Left hindlimb (tissue), 1 donor: ENCODE results near the gene KRT13.
"Not testable (repeated sequence)": the region's sequence is repeated elsewhere in the genome, so short reads cannot be mapped to it uniquely, and the experiment has no call there.

ENCODE experiments used
- DNase-seq: peaks from one replicate; pipeline ENCODE4 v3.0.0-alpha.2; 2018

Gene KRT13

DNA sequence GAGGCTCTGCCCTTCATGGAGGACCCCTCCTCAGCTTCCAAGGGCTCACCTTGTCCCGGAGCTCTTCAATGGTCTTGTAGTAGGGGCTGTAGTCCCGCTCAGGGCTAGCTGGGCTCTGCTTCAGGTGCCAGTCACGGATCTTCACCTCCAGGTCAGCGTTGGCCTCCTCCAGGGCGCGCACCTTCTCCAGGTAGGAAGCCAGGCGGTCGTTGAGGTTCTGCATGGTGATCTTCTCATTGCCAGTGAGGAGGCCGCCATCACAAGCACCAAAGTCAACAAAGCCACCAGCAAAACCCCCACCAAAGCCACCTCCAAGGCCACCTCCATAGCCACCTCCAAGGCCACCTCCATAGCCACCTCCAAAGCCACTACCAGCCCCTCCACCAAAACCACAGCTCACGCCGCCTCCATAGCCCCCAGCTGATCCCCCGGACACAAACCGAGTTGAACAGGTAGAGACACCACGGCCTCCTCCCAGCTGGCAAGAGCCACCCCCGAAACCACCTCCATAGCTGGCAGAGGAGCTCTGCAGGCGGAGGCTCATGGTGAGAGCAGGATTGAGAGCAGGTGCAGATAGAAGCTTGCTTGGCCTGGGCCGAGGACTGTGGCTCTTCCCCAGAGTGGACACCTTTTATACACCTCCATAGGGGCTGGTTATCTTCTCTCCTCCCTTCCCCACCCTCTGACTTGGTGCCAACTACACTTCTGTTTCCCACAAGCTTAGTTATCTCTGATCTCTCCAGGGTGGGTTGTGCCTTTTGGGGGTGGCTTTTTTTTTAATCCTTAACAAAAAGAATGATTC is at the start of gene KRT13:
KRT13 (minus strand) TSS at position 606 of the 802 bp plus-strand sequence; CDS start at position 544, 62 bp downstream.
- no peak for DNase-seq

DNA sequence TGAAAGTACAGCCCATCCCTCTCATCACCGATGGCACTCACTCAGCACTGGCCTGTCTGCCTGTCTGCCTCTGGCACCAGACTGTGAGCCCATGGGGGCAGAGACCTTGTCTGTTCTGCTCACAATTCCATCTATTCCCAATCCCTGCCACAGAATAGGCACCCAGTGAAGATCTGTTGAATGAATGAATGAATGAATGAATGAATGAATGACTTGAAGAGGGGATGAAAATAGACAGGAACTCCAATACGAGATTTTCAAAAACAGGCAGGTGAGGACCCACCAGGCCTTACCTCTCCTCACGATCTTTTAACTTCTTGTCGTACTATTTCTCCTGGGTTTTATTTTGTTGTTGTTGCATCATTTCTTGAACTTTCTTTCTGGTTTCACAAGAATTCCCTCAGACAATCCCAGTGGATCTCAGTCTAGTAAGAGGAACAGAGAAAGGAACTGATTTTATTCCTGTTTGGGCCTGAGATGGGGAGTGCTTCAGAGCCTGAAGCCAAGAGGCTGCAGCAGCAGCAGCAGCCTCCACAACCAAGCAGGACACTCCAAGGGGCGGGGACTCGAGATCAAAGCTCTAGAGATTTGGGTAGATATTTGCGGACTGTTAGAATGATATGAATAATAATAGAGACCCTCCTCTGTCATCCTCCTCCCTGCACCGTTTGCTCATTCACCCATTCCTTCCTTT is 48.7 kb upstream of the KRT13 start:
- no peak for DNase-seq

DNA sequence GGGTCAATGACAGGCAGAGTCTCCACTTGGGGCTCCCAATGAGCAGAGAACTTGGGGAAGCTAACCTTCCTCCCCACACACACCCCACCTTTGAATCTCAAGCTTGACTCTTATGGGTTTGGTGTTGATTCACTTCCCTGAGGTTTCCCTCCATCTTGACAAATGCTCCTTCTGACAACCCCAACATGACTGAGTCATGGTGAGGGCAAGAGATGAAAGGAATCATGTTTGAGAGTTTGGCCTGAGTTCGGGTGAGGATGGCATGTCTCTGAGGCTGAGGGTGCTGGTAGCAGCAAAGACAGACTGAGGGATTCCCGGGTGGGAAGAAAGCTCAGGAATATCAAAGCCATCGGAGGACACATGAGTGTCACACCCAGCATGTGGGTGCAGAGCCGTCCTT is 47.8 kb upstream of the KRT13 start:
- DNase-seq, result no peak

DNA sequence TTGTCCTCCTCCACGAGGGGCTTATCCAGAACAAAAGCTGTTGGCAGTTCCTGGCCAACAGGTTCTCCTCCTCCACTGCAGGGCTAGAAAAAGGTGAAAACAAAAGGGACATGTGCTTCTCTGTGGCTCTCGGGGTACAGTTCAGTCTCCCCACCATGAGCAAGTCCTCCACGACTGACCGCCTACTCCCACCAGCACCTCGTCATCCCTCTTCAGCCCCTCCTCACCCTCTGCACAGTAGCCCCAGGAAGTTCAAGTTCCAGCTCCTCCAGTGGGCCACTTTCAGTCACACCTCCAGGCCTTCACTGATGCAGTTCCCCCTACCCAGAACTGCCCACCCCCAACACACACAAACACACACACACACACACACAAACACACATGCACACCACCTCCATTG is 47.0 kb upstream of the KRT13 start:
- DNase-seq, result no peak

DNA sequence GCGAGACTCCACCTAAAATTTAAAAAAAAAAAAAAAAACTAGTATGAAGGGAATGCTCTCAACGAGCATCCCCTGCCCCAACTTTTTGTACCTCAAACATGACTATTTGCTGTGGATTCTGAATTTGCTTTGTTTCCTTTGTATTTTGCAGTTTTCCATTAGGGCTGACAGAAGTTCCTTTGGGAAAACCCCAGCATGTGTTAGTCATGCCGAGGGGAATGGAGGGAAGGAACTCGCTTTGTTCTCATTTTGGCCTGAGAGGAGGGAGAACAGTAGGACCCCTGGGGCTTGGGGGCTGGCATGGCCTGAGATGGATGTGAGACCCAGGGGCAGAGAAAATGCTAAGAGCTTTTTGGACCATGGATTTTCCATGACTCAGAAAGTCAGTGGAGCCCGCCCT is 46.0 kb upstream of the KRT13 start:
- no peak for DNase-seq

DNA sequence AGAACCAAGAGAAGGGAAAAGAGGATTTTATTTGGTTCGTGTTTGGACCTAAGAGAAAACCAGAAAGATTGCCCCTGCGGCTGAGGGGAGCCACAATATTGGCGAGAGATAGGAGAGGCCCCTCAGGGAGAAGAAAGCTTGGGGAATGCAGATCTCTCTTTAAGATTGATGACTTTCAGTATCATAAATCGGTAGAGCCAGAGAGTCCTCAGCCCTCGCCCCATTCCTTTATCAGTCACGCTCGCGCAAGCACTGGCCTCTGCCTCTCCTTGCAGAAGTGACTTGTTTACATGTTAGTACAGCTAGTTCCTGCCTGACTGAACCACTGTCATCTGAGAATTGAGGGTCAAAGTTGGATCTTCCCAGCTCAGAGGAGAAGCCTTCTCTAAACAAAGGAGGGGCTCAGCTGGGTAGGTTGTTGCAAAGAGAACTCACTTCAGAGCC is 44.2 kb upstream of the KRT13 start:
- no peak for DNase-seq

DNA sequence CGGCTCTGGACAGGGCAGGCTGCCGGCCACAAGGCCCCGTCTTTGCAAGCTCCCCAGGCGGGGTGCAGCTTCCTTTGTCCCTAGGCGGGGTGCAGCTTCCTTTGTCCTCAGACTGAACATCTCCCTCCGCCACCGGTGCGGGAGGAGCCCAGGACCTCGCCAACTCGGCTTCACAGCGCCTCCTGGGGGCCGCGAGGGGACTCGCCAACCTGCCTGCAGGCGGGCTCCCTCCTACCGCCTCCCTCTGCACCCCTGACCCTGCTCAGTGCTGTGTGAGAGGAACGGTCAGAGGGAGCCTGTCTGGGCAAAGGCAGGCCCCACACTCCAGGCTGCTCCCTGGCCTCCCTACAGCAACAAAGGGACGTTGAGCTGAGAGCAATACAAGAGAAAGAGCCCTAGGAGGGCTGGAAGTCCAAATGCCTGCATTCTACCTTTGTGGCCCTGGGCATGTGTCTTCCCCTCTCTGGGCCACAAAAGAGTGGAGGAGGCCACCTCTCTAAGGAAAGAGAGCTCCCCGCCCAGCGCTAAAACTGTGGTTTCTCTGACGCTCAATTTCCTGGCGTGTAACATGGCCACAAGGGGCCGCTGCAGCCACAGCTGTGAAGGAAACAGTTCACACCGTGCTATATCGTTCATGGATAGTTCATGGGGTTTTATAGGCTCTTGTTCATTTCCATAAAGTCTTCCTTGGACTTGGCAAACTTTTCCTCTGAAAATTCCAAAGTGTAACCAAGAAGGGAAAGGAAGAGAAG is 43.6 kb upstream of the KRT13 start:
- DNase-seq, result peak; percentile 83

DNA sequence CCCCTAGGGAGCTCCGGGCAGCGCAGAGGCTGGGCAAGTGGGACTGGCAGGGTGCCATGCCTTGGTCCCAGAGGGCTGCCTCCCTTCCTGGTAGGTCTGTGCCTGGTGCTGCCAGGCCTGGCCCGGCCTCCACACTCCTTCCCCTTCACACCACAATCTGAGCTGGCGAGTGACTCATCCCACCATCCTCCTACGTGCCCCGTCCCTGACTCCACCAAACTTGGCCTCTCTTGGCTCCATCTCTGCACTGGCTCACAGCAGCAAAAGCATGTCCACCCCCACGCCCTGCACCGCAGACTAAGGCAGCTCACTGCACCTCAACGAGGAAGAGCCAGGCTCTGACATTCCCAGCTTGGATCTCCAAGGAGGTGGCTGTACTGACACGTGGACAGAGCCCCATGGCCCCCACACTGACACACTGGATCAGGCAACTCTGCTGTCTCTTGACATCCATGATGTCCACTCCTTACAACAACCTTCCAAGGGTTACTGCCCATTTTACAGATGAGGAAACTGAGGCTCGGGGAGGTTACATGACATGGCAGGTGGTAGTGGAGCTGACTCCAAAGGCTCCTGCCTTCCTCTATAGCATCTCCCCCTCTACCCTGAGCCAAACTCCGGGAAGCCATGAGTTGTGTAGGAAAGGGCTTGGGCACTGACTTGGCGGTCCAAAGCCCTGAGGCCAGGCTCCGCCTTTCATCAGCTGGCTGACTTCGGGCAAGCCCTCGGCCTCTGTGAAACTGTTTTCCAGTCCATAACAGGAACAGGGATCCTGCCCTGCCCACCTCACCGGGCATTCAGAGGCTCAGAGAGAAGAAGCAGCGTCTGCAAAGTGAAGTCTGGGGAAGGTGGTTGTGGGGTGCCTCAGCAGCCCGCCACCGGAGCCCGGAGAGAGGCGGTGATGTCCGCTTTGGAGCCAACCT is 42.8 kb upstream of the KRT13 start:
- peak; percentile 65 for DNase-seq

DNA sequence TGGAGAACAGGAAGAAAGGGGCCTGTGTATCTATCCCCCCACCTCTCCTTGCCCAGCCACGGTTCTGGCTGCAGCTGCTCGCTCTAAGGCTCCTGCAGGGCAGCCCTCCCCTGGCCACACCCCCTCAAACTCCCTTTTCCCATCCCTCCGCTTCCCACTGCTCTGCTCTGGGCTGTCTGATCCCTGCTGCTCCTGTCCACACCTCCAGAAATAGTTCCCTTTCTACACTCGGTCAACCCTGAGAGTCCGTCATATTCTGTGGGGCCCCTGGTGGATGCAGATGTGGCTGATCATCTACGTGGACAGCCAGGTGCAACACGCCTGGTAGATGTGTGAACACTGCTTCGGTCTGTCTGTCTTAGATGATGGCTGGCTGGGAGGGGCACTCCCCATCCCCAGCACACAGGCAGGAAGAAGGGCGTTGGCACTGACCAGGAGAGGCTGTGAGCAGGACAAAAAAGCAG is 42.0 kb upstream of the KRT13 start:
- no peak for DNase-seq

DNA sequence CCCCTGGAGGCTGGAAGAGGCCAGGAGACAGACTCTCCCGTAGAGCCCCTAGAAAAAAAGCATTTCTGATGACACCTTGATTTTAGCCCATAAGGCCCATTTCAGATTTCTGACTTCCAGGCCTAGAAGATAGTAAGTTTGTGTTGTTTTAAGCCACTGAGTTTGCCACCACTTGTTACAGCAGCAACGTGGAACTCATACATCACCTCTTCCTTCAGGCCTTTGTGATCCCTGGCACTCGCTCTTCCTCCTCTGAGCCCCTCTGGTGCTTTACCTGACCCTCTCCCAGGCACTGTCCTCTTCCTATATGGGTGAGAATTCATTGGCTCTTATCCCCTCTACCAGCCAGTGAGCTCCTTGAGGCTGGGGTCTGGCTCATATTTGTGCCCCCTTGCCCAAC is 41.4 kb upstream of the KRT13 start:
- no peak for DNase-seq

DNA sequence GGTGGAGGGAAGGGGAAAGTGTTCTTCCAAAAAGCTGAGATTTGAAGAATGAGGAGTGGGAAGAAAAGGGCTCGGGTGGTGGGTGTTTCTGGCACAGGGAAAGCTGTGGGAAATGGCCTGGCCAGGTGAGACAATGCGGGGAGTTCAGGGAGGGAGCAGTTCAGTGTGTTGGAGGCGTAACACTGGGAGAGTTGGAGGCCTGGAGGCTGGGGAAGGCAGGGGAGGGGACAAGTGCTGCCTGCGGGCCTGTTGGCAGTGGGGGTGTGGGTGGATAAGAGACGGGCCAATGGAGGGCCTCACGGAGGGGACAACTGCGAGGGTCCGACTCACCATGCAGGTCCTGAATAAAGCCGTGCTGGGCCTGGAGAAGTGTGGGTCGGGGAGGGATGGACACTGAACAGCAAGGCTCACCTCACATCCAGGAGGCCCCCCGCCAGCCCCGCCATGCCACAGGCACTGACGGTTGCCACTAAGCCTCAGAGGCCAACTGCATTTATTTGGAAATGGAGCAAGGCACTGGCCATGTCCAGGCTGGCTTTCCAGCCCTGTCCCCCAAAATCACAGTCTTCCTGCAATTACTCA is 40.5 kb upstream of the KRT13 start:
- no peak for DNase-seq

DNA sequence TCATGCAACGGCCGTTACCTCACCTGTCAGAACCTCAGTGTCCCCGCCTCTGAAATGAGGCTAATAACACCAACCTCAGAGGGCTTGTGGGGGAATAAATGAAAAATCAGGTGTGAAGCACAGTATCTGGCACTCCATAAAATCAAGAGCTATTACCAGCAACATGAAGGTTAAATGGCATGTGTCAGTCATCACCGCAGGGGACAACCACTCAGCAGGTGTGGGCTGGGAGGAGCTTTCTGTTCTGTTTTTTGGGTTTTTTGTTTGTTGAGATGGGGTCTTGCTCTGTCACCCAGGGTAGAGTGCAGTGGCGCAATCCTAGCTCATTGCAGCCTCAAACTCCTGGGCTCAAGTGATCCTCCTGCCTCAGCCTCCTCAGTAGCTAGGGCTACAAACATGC is 39.5 kb upstream of the KRT13 start:
- no peak for DNase-seq

DNA sequence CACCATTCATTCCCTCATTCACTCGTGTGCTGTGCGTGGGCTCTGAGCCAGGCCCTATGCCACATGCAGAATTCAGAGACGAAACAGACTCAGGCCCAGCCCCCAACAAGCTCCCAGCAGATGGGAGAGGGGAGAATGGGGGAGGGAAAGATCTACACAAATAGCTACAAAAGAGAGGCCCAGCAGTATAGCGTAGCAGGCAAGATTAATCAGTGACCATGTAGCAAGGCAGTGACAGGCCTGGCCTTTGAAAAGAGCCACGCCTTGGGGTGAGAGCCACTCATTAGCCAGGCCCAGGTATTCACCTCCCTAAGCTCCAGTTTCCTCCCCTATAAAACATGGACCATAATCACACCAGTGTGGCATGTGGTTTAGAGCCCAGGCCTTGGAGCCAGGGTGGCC is 39.1 kb upstream of the KRT13 start:
- no peak for DNase-seq

DNA sequence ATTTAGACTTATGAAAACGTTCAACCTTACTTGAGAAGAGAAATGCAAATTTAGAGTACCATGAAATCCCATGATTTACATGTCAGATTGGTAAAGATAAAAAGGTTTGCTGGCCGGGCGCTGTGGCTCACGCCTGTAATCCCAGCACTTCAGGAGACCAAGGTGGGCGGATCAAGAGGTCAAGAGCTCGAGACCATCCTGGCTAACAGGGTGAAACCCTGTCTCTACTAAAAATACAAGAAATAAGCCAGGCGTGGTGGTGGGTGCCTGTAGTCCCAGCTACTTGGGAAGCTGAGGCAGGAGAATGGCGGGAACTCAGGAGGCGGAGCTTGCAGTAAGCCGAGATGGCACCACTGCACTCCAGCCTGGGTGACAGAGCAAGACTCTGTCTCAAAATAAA is 37.4 kb upstream of the KRT13 start:
- DNase-seq, result not testable (repeated sequence)

DNA sequence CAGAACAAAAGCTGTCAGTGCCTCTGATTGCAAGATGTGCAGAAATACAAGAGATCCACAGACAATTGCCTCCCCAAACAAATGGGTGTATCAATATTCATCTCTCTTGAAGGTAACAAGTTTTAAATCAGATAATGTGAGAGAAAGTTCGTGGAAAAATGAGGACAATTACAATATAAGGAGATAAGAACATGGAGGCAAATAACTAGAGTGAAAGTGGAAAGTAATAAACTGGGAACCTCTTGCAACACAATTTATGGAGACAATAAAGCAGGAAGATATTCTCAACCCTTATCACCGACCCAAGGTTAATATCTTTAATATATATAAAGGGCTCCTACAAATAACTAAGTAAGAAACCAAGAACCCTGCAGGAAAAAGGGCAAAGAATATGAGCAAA is 36.9 kb upstream of the KRT13 start:
- DNase-seq, result no peak

DNA sequence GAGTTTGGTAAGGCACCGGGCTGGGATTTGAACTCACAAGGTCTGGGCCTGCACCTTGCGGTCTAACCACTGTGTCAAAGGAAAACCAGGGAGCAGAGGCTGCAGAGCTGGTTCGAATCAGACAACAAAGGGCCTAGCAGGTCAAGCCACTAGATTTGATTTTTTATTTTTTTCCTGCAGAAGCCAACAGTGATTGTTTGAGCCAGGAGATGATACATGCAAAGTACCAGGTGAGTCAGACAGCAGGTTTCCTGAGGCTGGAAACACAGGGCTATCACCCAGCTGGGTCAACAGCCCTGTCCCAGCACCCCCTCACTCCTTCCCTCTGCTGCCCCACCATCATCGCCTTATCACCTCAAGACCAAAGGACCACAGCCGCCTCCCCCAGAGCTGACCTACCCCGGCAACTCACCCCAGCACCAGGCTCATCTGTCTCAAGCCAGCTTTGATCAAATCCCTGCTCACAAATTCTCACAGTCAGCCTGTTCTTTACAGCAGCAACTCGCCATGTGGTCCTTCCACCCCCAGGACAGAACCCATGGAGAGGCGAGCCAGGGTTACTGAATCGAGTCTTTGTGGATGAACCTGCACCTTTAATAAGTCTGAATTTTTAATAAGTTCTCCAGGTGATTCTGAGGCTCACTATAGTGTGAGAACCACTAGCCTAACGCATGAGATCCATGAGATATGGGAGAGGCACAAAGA is 35.7 kb upstream of the KRT13 start:
- DNase-seq, result no peak

DNA sequence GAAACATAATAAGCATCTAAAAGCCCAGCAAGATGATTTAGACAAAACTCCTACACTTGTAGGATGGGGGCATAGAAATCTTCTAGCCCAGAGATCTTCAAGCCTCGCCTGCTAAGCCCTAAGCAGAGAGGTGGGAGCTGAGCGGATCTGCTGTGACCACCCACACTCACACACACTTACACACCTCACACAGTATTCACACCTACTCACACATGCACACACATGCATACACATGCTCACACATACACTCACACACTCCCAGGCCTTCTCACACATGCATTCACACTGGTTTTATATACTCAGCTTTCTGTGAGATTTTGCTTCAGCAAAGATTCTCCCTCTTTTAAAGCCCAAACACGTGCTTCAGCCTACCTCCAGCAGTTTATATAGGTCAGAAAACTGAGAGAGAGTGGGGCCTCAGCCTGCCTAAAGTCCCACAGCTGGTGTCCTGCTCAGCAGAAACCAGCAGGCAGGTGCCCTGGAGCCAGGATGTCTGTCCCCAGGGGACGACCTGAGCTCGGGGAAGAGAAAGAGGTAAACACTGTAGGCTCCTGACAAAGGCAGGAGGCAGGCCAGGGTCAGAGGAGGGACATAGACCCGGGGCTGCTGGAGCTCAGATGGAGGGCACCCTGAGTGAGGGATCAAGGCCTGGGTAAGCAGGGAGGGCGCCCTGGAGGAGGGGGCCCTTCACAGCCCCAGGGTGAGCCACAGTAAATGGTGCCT is 34.7 kb upstream of the KRT13 start:
- no peak for DNase-seq

DNA sequence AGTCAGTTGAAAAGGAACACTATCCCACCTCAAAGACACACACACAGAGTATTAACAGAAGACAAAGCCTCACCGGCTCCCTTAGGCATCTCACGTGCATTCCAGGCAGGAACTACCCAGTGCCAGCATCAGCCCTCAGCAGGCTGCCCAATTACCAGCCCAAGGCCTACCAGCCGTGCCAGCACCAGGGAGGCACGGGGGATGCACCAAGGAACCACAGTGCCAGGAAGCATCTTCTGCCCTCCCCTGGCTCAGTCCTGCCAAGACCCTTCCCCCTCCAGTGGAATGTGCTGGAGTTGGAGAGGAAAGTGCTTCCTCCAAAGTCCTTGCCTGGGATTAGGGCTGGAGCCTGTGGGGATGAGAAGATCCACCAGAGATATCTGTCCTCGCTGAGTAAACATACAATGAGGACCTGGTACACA is 33.7 kb upstream of the KRT13 start:
- DNase-seq, result no peak

DNA sequence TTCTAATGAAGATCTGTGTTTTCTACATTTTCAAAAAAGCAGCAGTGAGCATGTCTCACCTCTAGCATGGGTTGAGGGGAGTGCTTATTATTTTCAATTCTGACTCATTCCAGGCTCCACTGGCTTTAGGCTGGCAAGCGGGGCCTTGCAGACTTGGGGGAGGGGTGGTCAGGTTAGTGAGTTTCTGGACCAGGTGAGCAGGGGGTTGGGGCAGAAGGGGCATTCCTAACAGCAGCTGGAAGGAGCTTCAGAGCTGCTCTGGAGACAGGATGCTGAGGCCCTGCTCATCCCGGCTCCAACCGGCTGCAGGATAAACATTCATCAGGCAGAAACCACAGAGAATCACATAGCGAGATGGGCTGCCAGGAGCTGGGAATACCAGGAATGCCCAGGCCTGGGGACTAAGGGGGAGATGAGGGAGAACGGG is 33.2 kb upstream of the KRT13 start:
- DNase-seq, result no peak

DNA sequence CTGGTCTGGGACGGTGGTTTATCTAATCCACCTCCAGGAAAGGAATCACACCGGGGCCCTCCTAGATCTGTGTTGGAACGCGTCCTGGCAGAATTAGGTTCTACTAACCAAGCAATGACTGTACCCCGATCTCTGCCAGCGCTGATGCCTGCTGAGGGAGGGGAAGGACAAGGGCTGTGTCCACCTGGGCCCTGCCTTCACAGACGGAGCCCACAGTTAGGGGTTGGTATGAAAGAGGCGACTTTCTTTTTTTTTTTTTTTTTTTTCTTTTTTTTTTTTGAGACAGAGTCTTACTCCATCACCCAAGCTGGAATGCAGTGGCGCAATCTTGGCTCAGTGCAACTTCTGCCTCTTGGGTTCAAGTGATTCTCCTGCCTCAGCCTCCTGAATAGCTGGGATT is 32.6 kb upstream of the KRT13 start:
- DNase-seq, result no peak

DNA sequence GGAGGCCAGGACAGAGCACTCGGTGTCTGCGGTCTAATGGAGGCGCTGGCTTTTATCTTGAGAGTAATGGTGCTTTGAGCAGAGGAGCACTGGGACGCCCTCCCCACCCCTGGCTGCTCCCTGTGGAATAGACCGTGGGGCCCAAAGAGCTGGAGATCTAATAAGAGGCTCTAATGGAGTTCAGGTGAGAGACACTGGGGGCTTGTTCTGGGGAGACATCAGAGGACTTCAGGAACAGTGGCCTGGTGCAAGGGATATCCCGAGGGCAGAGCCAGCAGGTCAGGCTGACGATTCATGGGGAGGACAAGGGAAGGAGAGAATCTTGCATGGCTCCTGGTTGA is 32.2 kb upstream of the KRT13 start:
- DNase-seq, result no peak
